Measurements from ENCODE around the gene PLEKHA7. TPM values are rescaled to one million over a fixed set of nuclear protein-coding genes. Genes with fewer than 3 reads are reported as not detected.
A peak's percentile ranks its signal among the peaks of the same experiment; 100 is the strongest.

PLEKHA7 gene
- total RNA-seq, 2 donors from 2014 or later = 17.5 to 21.9 TPM

DNA sequence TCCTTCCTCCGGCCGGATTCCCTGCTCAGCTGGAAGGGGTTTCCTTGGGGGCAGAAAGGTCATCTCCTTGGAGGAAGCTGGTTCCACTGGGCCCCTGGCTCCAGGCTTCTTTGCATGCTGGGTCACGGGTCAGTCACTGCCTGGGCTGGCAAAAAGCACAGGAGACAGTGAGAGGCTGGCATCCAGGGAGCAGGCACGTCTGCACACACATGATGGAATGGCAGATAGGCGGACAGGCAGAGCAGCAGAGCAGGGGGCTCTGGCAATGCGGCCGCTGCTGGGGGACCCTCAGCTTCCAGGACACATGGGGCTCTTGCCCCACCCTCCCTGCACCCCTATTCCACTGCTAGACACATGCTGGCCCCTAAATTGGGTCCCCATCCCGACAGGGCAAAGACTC lies 235.3 kb downstream of the PLEKHA7 start:
- Histone ChIP-seq H3K4me1 (ENCODE audit: control insufficient read depth, insufficient read depth, low read length) (no peaks in the 10 kb centered on the region), H3K27me3 (ENCODE audit: control insufficient read depth, insufficient read depth, low read length, poor library complexity, severe bottlenecking) (no peaks in the 10 kb centered on the region), H3K27ac (ENCODE audit: low read depth, low read length) (no peak overlapping the region), H3K9ac (ENCODE audit: extremely low read depth, low read length, poor library complexity, severe bottlenecking) (no peak overlapping the region), H3K4me3 (ENCODE audit: low read length) (no peak overlapping the region), H3K36me3 (ENCODE audit: control insufficient read depth, insufficient read depth, low read length) (peaks cover 10% of the 10 kb centered on the region), H3K9me3 (ENCODE audit: control insufficient read depth, low read length) (no peaks in the 10 kb centered on the region)
- Mint-ChIP-seq H3K4me3 (no peak overlapping the region), H3K9me3 (no peaks in the 10 kb centered on the region), H3K27me3 (ENCODE audit: insufficient read depth) (no peaks in the 10 kb centered on the region), H3K27ac (no peak overlapping the region), H3K4me1 (peaks cover 16% of the 10 kb centered on the region), H3K36me3 (ENCODE audit: low read depth) (peaks cover 5% of the 10 kb centered on the region)
- TF ChIP-seq, protein P1, sequence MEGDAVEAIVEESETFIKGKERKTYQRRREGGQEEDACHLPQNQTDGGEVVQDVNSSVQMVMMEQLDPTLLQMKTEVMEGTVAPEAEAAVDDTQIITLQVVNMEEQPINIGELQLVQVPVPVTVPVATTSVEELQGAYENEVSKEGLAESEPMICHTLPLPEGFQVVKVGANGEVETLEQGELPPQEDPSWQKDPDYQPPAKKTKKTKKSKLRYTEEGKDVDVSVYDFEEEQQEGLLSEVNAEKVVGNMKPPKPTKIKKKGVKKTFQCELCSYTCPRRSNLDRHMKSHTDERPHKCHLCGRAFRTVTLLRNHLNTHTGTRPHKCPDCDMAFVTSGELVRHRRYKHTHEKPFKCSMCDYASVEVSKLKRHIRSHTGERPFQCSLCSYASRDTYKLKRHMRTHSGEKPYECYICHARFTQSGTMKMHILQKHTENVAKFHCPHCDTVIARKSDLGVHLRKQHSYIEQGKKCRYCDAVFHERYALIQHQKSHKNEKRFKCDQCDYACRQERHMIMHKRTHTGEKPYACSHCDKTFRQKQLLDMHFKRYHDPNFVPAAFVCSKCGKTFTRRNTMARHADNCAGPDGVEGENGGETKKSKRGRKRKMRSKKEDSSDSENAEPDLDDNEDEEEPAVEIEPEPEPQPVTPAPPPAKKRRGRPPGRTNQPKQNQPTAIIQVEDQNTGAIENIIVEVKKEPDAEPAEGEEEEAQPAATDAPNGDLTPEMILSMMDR (conservative IDR thresholded peaks at IDR 0.05) = no peak
- DNase-seq = peak; percentile 35
- 89 to 92% methylated on average over 3 to 8 of the region's 8 CpGs for WGBS, 2 experiments (ENCODE audit: insufficient coverage in 1 of 2, insufficient read length in 1 of 2)

DNA sequence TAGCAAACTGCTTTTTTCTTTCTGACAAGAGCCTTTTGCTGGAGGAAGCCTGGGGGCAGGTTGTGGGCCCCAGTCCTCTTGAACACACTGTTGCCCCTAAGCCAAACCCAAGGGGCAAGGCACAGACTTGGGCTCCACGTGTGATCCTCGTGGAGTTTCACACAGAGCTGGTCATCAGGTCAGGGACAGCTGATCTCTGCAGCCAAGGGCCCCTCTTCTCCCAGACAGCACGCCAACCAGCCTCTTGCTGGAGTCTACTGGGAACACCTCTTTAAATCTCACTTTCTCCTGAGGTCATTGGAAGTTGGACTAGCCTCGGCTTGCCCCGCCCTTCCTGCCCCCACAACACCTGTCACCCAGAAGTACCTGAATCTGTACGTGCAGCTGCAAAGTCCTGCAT lies 235.9 kb downstream of the PLEKHA7 start:
- H3K9me3 Mint-ChIP-seq = no peaks in the 10 kb centered on the region
- H3K36me3 Mint-ChIP-seq (ENCODE audit: low read depth) = peaks cover 5% of the 10 kb centered on the region
- H3K4me3 ChIP-seq (ENCODE audit: low read length) = no peak overlapping the region
- no peak overlapping the region for H3K27ac Mint-ChIP-seq
- no peaks in the 10 kb centered on the region for H3K4me1 ChIP-seq (ENCODE audit: control insufficient read depth, insufficient read depth, low read length)
- H3K9me3 ChIP-seq (ENCODE audit: control insufficient read depth, low read length) = no peaks in the 10 kb centered on the region
- H3K9ac ChIP-seq (ENCODE audit: extremely low read depth, low read length, poor library complexity, severe bottlenecking) = no peak overlapping the region
- 90 to 96% methylated on average over 3 to 6 of the region's 6 CpGs for WGBS, 2 experiments (ENCODE audit: insufficient coverage in 1 of 2, insufficient read length in 1 of 2)
- no peak for DNase-seq
- H3K4me1 Mint-ChIP-seq = peaks cover 14% of the 10 kb centered on the region
- peaks cover 8% of the 10 kb centered on the region for H3K36me3 ChIP-seq (ENCODE audit: control insufficient read depth, insufficient read depth, low read length)
- H3K27ac ChIP-seq (ENCODE audit: low read depth, low read length) = no peak overlapping the region
- H3K27me3 ChIP-seq (ENCODE audit: control insufficient read depth, insufficient read depth, low read length, poor library complexity, severe bottlenecking) = no peaks in the 10 kb centered on the region
- TF ChIP-seq, protein P1 (conservative IDR thresholded peaks at IDR 0.05) = no peak
- H3K4me3 Mint-ChIP-seq = no peak overlapping the region
- H3K27me3 Mint-ChIP-seq (ENCODE audit: insufficient read depth) = no peaks in the 10 kb centered on the region

- no peaks in the 10 kb centered on the region for H3K4me1 ChIP-seq (ENCODE audit: control insufficient read depth, insufficient read depth, low read length)
- WGBS, 2 experiments (ENCODE audit: insufficient coverage in 1 of 2, insufficient read length in 1 of 2) = 92 to 100% methylated on average over 1 to 3 of the region's 3 CpGs
- H3K4me3 Mint-ChIP-seq = no peak overlapping the region
These were observed 236.6 kb downstream of the PLEKHA7 start for GRCh38 chr11:16777613-16777975.

More at GRCh38 chr11:16777613-16777975, 236.6 kb downstream of the PLEKHA7 start:
- TF ChIP-seq, protein P1 (conservative IDR thresholded peaks at IDR 0.05) = no peak
- Histone ChIP-seq H3K27me3 (ENCODE audit: control insufficient read depth, insufficient read depth, low read length, poor library complexity, severe bottlenecking) (no peaks in the 10 kb centered on the region), H3K4me3 (ENCODE audit: low read length) (no peak overlapping the region), H3K9ac (ENCODE audit: extremely low read depth, low read length, poor library complexity, severe bottlenecking) (no peak overlapping the region), H3K36me3 (ENCODE audit: control insufficient read depth, insufficient read depth, low read length) (peaks cover 1% of the 10 kb centered on the region), H3K27ac (ENCODE audit: low read depth, low read length) (no peak overlapping the region), H3K9me3 (ENCODE audit: control insufficient read depth, low read length) (no peaks in the 10 kb centered on the region)
- no peaks in the 10 kb centered on the region for H3K9me3 Mint-ChIP-seq
- H3K27me3 Mint-ChIP-seq (ENCODE audit: insufficient read depth) = no peaks in the 10 kb centered on the region
- no peak for DNase-seq
- H3K27ac Mint-ChIP-seq = no peak overlapping the region
- peaks cover 14% of the 10 kb centered on the region for H3K4me1 Mint-ChIP-seq
- peaks cover 5% of the 10 kb centered on the region for H3K36me3 Mint-ChIP-seq (ENCODE audit: low read depth)
